Midbrain (tissue), 1 donor: ENCODE data around the gene NKAIN2.

Source experiments
- DNase-seq: peaks from one replicate; lab custom pipeline; 2025; lab: John Stamatoyannopoulos, UW

Gene NKAIN2

DNA sequence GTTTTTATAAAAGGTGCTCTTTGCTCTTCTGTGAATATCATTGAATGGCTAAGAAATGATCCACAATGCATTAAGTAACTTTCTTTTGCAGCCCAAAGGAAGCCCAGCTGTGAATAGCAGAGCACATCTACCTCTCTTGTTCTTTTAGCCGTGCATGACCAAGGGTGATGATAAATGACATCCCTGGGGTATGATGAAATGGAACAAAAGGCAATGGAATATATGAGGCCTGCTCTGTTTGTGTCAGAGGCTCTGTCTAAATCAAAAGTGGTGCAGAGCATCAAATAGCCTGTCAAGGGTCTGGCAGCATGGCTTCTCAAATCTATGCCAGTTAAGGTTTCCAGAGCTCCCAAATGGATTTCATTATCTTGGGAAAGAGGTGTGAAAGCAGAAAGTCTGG, 796.0 kb downstream of the NKAIN2 start:
- no peak for DNase-seq

DNA sequence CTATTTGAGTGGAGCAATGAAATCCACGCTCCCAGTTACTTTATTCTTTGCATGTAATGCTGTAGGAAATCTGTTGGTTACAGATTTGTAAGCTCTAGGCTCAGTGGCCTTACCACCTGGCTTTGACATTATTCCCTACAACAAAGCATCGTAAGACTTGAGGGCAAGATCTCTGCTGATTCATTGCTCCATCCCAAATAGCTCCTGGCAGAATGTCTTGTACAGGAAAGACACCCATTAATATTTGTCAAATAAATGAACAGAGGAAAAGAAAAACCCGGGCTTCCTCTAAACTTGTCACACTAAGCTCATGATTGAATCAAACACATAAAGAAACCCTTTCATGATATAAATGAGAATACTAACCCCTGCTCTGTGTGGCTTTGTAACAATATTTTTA, 801.1 kb downstream of the NKAIN2 start:
- DNase-seq: no peak

DNA sequence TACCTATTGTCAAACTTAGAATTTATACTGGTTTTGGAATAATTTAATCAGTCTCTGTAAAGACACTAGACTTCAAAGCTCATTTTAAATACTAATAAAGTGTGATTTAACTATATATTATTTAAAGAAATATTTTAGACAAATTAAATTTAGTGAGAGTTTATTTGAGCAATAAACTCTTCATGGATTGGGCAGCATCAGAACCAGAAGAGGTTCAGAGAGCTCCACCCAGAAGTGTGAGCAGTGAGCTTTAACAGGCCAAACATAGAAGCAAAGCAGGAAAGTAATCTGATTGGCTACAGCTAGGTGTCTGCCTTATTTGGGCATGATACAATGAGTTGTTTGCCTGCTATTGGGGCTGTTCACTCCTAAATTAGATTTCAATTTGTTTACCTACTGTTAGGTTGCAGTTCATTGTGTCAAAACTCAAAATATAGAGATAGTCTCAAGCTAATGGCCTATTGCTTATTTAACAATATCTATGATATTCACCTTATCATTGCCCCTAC, 803.5 kb downstream of the NKAIN2 start:
- DNase-seq: no peak

DNA sequence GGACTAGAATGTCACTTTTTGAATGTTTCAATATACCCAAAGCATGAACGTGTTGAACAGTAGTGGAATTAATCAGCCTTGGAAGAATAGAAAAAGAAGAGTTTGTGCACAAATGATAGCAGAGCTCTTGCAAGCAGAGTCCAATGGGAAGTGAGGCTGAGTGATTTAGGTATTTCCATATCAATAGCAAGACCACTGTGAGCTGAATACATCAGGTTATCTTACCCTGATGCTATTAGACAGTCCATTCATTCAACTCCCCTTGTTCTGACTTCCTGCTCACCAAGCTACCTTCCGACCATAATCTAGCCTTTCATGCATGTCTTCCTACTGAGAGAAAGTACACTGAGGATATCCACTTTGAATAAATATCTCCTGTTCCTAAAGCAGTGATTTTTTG, 809.4 kb downstream of the NKAIN2 start:
- no peak for DNase-seq

DNA sequence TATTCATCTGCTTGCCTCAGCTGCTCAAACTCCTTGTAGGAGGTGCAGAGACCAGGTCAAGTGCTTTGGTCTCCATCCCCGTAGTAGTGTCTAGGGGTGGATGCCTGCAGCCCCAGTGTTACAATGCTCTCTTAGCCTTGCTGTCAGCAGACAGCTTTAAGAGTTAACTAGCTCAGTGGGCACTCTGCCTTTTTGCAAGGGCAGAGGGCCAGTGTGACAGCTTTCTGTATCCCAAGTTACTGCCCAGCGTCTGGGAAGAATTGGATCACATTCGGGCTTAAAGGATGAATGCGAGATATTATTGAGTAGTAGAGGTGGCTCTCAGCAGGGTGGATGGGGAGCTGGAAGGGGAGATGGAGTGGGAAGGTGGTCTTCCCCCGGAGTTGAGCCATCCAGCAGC, 818.7 kb downstream of the NKAIN2 start:
- DNase-seq: no peak

DNA sequence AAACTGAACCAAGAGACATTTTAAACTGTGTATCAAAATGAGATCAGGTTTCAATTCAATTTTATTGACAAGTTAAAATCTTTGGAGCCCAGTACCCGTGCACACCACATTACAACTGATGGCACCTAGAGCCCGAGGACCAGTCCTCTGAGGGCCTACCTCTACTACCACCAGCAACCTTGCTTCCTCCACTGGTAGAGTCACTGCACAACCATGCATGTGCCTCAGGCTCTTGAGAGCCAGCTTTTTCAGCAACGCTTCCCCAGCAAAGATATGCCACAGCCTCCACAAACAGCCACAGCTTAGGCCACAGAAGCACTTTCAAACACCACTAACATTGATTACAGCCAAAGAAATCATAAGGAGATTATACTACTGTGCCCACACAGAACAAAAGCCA, 830.0 kb downstream of the NKAIN2 start:
- DNase-seq: no peak

DNA sequence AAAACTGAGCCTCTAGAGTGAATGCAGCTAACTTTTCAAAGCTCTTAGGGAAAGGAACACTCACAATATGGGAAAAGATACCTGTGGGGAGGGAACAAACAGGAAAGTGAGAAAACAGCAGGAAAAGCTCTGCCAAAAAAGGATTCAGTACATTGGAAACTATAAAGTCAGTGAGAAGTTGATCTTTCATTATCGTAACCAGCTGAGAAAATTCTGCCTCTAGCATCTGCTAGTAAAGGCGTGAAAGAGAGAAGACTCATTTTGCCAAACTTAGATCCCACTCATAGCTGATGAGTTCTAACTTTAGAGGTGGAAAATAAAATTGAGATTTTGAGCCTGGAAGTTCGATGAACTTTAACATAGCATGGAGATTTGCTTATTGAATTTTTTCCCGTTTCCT, 836.8 kb downstream of the NKAIN2 start:
- no peak for DNase-seq

DNA sequence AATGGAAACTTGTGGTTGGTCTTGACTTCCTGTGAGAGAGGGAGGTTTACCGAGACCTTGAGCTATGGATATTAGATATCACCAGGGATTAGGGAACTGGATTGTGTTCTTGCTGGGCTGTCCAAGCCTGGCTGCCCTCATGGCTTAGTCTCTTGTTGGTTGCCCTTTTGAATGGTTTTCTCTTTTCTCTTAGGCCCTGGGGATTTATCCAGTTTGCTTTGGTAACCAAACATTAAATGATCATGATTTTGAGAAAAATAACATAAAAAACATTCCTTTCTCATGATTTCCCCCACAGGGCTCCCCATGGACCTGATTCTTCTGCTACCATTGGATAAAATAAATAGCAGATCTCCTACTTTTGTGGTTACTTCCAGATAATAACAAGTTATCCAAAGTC, 852.2 kb downstream of the NKAIN2 start:
- DNase-seq: no peak

DNA sequence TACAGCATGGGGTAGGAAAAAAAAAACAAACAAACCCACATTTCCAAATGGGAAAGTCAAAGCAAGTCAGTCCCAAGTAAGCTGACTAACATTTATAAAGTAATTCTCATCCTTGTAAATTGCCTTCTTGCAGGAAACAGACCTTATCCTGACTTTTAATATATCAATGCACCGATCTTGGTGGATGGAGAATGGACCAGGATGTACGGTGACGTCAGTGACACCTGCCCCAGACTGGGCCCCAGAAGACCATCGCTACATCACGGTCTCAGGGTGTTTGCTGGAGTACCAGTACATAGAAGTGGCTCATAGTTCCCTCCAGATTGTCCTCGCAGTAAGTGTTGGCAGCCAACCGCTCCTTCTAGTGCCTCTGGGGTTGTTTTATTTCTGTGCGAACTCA, 854.4 kb downstream of the NKAIN2 start:
- no peak for DNase-seq

DNA sequence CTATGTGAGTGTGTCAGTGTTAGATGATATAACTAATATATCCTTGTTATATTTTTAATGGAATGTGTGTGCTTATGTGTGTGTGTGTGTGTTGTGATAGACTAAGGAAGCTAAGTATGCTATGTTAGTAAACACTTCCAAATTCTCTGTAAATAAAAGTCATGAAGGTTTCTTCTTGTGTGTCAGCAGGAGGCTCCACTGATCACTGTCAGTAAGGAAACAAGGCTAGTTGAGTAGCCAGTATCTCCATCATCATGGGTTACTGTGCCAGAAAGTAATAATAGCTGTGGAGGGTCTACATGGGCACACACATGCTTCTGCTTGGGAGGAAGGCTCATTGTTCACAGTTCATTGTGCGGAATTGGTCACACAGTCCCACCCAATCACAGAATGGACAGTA, 855.8 kb downstream of the NKAIN2 start:
- DNase-seq: no peak

DNA sequence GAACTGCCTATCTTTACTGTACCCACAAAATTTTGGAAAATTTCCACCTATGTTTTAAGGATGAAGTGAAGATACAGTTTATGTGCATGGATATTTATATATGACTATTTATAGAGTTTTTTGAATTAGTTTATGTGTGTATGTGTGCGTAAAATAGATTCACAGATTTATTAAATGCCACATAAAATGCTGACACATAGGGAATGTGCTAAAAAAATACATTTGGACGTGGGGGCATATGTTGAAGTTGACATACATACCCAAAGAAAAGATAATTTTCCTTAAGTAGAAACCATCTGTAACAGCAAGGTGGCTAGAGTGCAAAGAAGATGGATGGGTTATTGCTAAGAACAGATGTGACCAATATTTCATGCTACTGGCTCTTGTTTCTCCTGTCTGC, 856.5 kb downstream of the NKAIN2 start:
- DNase-seq: no peak

DNA sequence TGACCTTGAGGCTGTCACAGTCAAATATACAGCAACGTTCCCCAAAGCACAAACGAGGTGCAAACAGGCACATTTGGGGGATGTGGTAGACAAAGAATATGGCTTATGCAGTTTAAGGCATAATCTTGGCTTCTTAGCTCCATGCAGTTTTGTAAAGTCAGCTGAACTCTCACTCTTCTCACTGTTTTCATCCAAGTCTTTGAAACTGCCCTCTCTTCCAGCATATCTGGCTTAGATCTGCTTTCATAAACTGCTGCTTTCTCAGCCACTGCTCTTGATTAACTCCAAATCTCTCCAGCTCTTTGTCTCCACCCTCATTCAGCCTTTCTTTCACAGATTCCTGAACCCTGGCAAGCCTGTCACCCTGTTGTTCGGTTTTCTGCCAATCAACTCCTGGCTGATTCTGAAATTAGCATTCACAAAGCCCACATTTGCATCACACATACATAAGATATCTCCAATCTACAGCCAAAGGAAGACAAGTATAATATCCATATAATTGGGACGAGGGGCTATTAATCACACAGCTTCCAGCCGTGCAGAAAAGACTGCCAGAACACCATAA, 857.5 kb downstream of the NKAIN2 start:
- DNase-seq: no peak

DNA sequence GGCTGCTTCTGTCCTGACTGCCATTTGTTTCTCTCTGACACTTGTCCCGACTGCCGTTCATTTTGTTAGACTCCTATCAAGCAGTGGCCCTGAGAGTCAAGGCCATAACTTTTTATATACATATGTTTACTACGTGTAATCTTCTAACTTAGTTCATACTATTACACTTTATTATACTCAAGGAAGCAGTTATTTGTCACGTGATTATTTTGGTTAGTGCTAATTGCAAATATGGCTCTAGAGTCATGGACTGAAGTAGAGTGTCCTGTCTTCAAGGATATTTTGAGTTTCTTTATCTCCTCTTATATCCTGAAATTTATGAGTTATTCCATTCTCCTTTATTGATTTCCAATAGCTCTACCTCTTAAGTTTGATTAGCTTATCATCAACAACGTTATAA, 864.4 kb downstream of the NKAIN2 start:
- no peak for DNase-seq

DNA sequence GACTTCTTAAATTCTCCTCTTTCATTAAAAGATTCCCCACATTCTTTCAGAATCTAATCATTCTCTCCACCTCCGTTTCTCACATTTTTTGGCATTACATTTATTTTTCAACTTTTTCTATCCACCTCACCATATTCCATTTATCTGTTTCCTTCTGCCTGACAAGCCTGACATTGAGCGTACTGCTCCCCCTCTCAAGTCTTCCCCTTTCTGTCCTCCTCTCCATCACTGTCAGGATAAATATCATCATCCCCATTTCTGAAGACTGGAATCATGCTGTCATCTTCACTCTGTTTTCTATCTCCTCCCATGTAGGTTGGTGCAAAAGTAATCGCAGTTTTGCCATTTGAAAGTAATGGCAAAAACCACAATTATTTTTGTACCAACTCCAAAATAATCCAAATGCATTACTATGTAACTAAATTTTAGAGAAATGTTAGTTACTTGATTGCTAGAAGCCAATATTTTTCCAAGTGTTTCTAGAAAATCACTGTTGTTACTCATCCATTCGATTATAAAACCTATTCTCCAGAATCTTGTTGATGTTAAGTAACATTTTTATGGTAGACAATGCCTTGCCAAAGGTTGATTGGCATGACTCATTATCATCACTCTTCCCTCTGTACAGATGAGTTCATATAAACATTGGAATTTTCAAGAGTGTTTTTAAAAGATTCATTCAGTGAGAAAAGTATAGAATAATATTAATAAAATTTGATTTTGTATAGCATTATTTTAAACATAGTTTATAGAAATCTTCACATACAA, 866.2 kb downstream of the NKAIN2 start:
- DNase-seq: no peak

DNA sequence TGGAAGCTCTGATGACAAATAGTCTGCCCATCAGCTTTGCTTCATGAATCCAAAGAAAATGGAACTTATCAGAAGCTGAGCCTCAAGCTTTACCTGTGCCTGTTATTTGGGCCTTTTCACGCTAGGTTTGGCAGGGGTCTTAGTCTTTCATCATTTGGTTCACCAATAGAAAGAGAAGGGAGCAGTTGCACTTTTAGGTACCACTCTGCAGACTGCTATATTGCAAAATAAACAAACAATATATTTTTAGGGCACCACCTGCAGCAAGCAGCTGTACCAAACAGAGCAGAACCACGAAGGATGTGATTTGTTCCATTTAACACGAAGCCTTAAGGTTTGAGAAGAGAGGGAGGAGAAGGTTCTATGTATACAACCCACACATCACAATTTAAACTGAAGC, 867.1 kb downstream of the NKAIN2 start:
- DNase-seq: no peak

DNA sequence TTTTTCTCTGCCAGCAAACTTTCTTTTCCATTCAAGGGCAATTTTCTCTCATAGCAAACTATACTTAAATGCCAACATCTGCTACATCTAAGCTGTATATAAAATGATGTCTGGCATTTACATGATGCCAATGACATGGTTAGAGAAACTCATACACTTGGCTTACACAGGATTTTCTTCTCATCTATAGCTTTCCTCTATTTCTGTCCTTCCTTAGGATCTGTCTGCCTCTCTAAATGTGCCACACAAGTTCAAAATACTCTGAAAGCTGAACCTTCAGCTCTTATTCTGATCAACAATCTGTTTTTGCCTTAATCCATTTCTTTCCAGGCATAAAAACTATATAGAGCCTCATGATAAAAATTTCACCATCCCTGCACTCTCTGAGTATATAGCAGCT, 867.7 kb downstream of the NKAIN2 start:
- DNase-seq: no peak

DNA sequence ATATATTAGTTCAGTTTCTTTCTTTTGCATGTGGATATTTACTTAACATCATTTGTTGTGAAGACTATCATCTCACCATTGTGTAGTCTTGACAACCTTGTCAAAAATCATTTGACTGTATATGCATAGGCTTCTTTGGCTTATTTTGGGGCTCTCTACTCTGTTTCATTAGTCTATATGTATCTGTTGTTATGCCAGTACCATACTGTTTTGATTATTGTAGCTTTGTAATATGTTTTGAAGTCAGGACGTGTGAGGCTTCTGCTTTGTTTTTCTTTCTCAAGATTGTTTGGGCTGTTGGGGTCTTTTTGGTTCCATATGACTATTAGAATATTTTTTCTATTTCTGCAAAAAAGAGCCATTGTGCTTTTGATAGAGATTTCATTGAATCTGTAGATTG, 870.4 kb downstream of the NKAIN2 start:
- DNase-seq: no peak

DNA sequence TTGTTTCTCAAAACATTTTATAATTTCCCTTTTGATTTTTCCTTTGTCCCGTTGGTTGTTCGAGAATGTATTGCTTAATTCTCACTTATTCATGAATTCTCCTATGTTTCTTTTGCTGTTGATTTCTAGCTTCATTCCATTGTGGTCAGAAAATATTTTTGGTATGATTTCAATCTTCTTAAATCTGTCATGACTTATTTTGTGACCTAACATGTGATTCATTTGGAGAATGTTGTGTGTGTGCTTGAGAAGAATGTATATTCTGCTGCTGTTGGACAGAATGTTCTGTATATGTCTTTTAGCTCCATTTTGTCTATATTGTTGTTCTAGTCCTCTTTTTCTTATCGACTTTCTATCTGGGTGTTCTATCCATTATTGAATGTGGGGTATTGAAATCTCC, 872.4 kb downstream of the NKAIN2 start:
- DNase-seq: no peak

DNA sequence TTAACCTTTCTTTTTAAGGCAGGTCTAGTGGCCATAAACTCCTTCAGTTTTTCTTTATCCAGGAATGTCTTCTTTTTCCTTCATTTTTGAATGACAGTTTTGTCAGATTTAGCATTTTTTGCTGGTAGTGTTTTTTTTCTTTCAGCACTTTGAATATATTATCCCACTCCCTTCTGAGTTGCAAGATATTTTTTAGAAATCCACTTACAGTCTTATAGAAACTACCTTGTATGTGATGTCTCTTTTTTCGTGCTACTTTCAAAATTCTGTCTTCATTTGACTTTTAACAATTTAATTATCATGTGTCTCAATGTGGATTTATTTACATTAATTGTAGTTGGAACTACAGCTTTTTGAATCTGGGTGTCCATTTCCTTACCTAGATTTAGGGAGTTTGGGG, 874.2 kb downstream of the NKAIN2 start:
- DNase-seq: no peak

DNA sequence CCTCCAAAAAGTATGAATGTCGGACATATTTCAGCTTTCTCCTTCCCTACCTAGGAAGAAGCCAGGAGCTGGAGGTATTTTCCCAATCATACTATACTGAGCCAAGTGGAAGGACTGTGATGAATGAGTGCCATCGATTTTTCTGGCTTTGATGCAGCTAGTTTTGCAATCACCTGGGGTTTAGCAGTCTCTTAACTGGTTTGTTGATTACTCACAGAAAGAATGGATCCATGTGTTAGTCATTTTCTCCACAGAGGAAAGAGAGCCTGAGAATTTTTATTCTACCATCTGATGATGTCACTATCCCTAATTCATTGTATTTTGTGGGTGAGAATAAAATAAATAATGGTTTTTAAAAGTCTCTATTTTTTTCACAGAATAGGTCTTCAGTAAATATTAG, 875.7 kb downstream of the NKAIN2 start:
- DNase-seq: no peak

DNA sequence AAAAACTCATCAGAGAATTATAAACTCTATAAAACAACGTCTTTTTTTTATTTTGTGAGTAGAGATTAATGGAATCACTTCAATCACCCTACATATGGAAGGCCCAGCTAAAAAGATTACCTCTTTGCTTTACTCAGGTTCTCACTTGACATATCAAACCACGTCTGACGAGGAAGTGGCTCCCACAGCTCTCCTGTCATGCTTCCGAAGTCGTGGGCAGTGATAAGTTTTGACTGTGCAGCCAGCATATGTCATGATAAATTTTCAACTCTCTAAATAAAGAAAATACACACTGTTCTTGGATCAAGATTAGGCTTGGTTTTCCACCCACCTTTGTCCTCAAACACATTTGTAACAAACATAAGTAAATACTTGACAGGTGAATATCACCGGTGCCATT, 879.1 kb downstream of the NKAIN2 start:
- DNase-seq: no peak

DNA sequence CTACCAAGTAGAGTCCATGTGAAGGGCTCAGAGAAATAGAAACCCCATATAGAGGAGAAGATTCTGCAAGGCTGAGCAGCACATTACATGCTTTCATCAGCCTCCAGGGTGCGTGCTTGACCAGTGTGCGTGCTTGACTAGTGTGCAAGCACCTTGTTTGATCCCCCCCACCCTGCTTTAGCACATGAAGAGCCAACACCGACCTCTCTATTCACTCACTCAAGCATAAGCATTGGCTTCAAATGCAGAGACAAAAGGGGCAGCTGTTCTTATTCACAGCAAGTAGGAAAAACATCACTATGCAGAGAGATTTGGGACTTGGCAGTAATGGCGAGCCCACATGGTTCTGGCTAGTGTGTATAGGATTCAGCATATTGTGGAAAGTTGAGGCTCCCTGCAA, 879.8 kb downstream of the NKAIN2 start:
- no peak for DNase-seq

DNA sequence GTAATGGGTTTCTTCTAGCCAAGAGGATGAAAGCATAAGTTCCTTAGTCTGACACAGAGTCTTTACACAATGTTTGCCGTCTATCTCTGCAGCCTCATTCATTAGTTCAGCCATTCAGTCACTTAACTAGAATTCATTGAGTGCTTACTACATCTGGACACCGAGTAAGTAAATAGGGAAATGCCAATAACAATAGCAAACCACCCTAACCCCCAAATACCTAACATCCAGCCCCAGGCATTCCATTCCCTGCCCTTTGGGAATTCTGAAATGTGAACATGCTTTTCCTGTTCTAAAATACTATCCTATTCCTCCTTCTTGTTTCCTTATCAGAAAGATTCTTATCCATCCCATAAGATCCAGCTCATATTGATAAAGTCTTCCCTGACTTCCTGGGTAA, 881.0 kb downstream of the NKAIN2 start:
- DNase-seq: no peak

DNA sequence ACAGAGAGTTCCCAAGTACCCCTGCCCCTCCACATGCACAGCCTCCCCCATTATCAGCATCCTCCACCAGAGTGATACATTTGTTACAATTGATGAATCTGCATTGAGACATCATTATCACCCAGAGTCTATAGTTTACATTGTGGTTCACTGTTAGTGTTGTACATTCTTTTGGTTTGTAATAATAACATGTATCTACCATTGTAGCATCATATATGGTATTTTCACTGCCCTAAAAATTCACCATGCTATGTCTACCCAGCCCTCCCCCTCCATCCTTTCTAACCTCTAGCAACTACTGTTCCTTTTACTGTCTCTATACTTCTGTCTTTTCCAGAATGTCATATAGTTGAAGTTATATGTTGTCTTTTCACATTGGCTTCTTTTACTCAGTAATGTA, 884.7 kb downstream of the NKAIN2 start:
- no peak for DNase-seq
